HS-5 (cell line): ENCODE data around the gene FUT2.
"Not testable (repeated sequence)": the region's sequence is repeated elsewhere in the genome, so short reads cannot be mapped to it uniquely, and the experiment has no call there.

ENCODE experiments used
- DNase-seq: peaks from one replicate; pipeline ENCODE4 v3.0.0-alpha.2; 2012; ENCODE audit warnings: low read depth

FUT2 gene

GRCh38 chr19:48695743-48696352, at the start of gene FUT2:
Gene FUT2, plus strand, starts transcription at chr19:48695971. Its CDS starts 6,986 bp downstream, at chr19:48702957.
- no peak for DNase-seq

GRCh38 chr19:48646001-48646721, 49.6 kb upstream of the FUT2 start, which contains the start of gene CA11:
Gene CA11, minus strand, starts transcription at chr19:48646187. Its CDS starts 555 bp downstream, at chr19:48645632.
- DNase-seq: no peak

GRCh38 chr19:48646722-48647216, 49.0 kb upstream of the FUT2 start:
- no peak for DNase-seq

- DNase-seq: no peak
These were observed 47.6 kb upstream of the FUT2 start for GRCh38 chr19:48648134-48648533.

GRCh38 chr19:48650974-48651682, 44.6 kb upstream of the FUT2 start:
- DNase-seq: no peak

- no peak for DNase-seq
These were observed 44.1 kb upstream of the FUT2 start for GRCh38 chr19:48651683-48652048.

GRCh38 chr19:48654299-48655059, 41.3 kb upstream of the FUT2 start:
- DNase-seq: no peak

GRCh38 chr19:48656840-48657474, 38.8 kb upstream of the FUT2 start:
- peak; percentile 94 for DNase-seq

GRCh38 chr19:48657828-48658227, 37.9 kb upstream of the FUT2 start:
- DNase-seq: not testable (repeated sequence)

- DNase-seq: no peak
These were observed 37.3 kb upstream of the FUT2 start for GRCh38 chr19:48658483-48658882.

GRCh38 chr19:48659768-48660167, 36.0 kb upstream of the FUT2 start:
- no peak for DNase-seq

GRCh38 chr19:48660852-48661710, 34.7 kb upstream of the FUT2 start:
- peak; percentile 91 for DNase-seq

- DNase-seq: no peak
These were observed 34.1 kb upstream of the FUT2 start for GRCh38 chr19:48661711-48662090.

- DNase-seq: no peak
These were observed 32.1 kb upstream of the FUT2 start for GRCh38 chr19:48663667-48664066.

GRCh38 chr19:48664476-48664875, 31.3 kb upstream of the FUT2 start:
- DNase-seq: no peak

GRCh38 chr19:48665786-48666185, 30.0 kb upstream of the FUT2 start:
- no peak for DNase-seq

- DNase-seq: no peak
These were observed 27.4 kb upstream of the FUT2 start for GRCh38 chr19:48668332-48668731.

- DNase-seq: no peak
These were observed 27.0 kb upstream of the FUT2 start for GRCh38 chr19:48668761-48669160.

GRCh38 chr19:48669903-48670668, 25.7 kb upstream of the FUT2 start:
- DNase-seq: no peak
